ENCODE data around the gene ZSCAN2. TPM values are rescaled to one million over a fixed set of nuclear protein-coding genes. Genes with fewer than 3 reads are reported as not detected.
"Not testable (repeated sequence)": the region's sequence is repeated elsewhere in the genome, so short reads cannot be mapped to it uniquely, and the experiment has no call there.

The ZSCAN2 gene
- total RNA-seq, 1 donor from 2014 or later: 7.0 TPM

DNA sequence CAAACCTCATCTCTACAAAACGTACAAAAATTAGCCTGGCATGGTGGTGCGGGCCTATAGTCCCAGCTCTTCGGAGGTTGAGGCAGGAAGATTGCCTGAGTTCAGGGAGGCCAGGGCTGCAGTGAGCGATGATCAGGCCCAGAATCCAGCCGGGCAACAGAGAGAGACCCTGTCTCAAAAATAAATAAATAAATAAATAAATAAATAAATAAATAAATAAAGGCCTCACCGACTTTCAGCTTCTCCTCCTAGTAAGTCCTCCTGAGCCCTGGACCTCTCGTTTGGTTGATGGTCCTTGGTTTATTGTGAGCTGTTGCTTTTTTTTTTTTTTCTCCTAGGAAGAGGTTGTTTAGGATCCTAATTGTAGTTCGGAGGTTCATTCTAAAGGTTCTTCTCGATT is 28.2 kb downstream of the ZSCAN2 start:
- no peaks in the 10 kb centered on the region for H3K27me3 Mint-ChIP-seq (ENCODE audit: insufficient read depth)
- no peak overlapping the region for H3K27ac Mint-ChIP-seq
- peaks cover 4% of the 10 kb centered on the region for H3K36me3 Mint-ChIP-seq (ENCODE audit: low read depth)
- H3K9me3 Mint-ChIP-seq: peaks cover 7% of the 10 kb centered on the region
- H3K4me1 Mint-ChIP-seq (ENCODE audit: low read depth): peaks cover 26% of the 10 kb centered on the region
- intact Hi-C loops (cut with micrococcal nuclease): no loop called here
- no peak overlapping the region for H3K4me3 Mint-ChIP-seq
- DNase-seq (ENCODE audit: low spot score): no peak

DNA sequence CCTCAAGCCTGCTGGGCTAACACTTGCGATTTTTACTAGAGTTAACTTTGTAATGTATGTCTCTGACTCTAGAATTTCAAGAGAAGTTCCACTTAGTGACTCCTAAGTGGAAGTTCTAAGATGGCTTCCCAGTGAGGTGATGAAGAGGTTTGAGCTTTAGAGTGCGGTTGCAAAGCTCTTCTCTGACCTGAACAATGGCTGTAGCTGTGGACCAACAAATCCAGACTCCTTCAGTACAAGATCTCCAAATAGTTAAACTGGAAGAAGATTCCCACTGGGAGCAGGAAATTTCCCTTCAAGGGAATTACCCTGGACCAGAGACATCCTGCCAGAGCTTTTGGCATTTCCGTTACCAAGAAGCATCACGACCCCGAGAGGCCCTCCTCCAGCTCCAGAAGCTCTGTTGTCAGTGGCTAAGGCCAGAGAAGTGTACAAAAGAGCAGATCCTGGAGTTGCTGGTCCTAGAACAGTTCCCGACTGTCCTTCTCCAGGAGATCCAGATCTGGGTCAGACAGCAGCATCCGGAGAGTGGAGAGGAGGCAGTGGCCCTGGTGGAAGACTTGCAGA is 31.0 kb downstream of the ZSCAN2 start:
- DNase-seq (ENCODE audit: low spot score): no peak
- Mint-ChIP-seq H3K4me1 (ENCODE audit: low read depth) (peaks cover 48% of the 10 kb centered on the region), H3K27ac (peak overlapping the region; percentile 97), H3K27me3 (ENCODE audit: insufficient read depth) (no peaks in the 10 kb centered on the region), H3K36me3 (ENCODE audit: low read depth) (peaks cover 16% of the 10 kb centered on the region), H3K9me3 (no peaks in the 10 kb centered on the region), H3K4me3 (peak overlapping the region; percentile 95)
- intact Hi-C loops (cut with micrococcal nuclease): loop anchor here (1.0 to 5.0 kb wide), 7 partner anchors 31 to 349 kb away; partner anchors contain the start of genes PDE8A and SEC11A

DNA sequence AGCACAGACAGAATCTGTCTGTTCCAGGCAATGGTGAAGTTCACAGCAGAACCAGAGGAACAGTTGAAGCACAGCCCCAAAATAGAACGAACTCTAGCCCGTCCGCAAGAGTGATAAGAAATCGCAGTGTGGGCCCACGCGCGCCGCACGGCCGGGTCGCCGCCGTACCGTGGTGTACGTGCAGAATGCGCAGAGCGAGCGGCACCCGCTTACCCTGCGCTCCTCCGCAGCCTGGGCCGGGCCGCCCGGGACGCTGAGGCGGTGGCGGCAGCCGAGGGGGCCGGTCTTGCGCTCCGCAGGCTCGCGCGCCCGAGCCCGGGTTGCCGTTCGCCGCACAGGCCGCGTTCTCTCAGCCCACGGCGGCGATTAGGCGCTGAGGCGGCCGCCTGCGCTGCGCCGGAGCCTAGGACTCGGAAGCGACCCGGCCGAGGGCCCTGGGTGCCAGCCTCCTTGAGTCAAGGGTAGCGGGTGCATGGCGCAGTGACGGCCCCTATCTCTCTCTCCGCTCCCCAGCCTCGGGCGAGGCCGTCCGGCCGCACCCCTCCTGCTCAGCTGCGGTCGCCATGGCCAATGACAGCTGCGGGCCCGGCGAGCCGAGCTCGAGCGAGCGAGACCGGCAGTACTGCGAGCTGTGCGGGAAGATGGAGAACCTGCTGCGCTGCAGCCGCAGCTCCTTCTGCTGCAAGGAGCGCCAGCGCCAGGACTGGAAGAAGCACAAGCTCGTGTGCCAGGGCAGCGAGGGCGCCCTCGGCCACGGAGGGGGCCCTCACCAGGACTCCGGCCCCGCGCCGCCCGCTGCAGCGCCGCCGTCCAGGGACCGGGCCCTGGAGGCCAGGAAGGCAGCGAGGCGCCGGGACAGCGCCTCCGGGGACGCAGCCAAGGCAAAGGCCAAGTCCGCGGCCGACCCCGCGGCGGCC is 32.8 kb downstream of the ZSCAN2 start:
- intact Hi-C loops (cut with micrococcal nuclease): loop anchor here (1.0 to 5.0 kb wide), 3 partner anchors 21 to 347 kb away; partner anchors contain the start of genes PDE8A and WDR73
- H3K4me1 Mint-ChIP-seq (ENCODE audit: low read depth): peaks cover 57% of the 10 kb centered on the region
- peaks cover 28% of the 10 kb centered on the region for H3K36me3 Mint-ChIP-seq (ENCODE audit: low read depth)
- peak overlapping the region; percentile 98 for H3K27ac Mint-ChIP-seq
- H3K4me3 Mint-ChIP-seq: peak overlapping the region; percentile 95
- H3K9me3 Mint-ChIP-seq: no peaks in the 10 kb centered on the region
- no peaks in the 10 kb centered on the region for H3K27me3 Mint-ChIP-seq (ENCODE audit: insufficient read depth)
- DNase-seq (ENCODE audit: low spot score): peak; percentile 60

DNA sequence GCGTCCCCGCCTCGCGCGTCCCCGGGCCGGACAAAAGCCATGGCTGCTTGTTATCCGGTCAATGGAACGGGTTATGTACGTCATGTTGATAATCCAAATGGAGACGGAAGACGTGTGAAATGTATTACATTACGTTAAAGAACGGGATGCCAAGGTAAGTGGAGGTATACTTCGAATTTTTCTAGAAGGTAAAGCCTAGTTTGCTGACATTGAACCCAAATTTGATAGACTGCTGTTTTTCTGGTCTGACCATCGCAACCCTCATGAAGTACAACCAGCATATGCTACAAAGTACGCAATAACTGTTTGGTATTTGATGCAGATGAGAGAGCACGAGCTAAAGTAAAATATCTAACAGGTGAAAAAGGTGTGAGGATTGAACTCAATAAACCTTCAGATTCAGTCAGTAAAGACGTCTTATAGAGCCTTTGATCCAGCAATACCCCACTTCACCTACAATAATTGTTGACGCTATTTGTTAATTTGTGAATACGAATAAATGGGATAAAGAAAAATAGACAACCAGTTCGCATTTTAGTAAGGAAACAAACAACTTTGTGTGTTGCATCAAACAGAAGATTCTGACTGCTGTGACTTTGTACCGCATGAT is 33.5 kb downstream of the ZSCAN2 start:
- no peak for DNase-seq (ENCODE audit: low spot score)
- Mint-ChIP-seq H3K9me3 (no peaks in the 10 kb centered on the region), H3K27ac (peak overlapping the region; percentile 80), H3K4me1 (ENCODE audit: low read depth) (peaks cover 57% of the 10 kb centered on the region), H3K36me3 (ENCODE audit: low read depth) (peaks cover 32% of the 10 kb centered on the region), H3K27me3 (ENCODE audit: insufficient read depth) (no peaks in the 10 kb centered on the region), H3K4me3 (peak overlapping the region; percentile 90)
- intact Hi-C loops (cut with micrococcal nuclease): loop anchor here (5.0 kb wide), 1 partner anchor 33 kb away; no protein-coding TSS in a partner anchor

DNA sequence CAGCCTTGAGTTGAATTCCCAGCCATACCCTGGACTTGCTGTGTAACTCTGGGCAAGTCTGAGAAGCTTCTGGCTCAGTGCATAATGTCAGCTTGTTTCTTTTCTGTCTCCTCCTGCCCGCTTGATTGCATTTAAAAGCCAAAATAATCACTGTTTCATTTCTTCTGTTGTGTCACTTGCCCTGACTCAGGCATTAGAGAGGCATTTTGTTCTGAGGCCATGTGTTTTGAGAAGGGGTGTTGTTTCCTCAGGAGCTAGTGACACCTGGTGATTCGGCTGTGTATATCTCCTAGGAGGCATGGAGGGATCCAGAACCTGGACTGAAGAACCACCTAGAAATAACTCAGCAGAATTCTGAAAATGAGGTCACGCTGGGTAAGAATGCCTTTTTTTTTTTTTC is 37.3 kb downstream of the ZSCAN2 start:
- intact Hi-C loops (cut with micrococcal nuclease): no loop called here
- peak overlapping the region; percentile 2 for H3K4me3 Mint-ChIP-seq
- no peak overlapping the region for H3K27ac Mint-ChIP-seq
- H3K27me3 Mint-ChIP-seq (ENCODE audit: insufficient read depth): no peaks in the 10 kb centered on the region
- no peaks in the 10 kb centered on the region for H3K9me3 Mint-ChIP-seq
- H3K36me3 Mint-ChIP-seq (ENCODE audit: low read depth): peaks cover 45% of the 10 kb centered on the region
- no peak for DNase-seq (ENCODE audit: low spot score)
- peaks cover 32% of the 10 kb centered on the region for H3K4me1 Mint-ChIP-seq (ENCODE audit: low read depth)

DNA sequence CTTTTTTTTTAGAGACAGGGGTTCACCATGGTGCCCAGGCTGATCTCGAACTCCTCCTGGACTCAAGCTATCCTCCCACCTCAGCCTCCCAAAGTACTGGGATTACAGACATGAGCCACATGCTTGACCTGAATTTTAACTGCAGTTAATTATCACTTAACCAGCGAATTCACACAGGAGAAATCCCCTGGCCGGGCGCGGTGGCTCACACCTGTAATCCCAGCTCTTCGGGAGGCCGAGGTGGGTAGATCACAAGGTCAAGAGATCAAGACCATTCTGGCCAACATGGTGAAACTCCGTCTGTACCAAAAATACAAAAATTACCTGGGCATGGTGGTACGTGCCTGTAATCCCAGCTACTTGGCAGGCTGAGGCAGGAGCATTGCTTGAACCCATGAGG is 41.1 kb downstream of the ZSCAN2 start:
- H3K4me3 Mint-ChIP-seq; H3K27ac Mint-ChIP-seq; DNase-seq (ENCODE audit: low spot score); intact Hi-C loops (cut with micrococcal nuclease); H3K4me1 Mint-ChIP-seq (ENCODE audit: low read depth); H3K9me3 Mint-ChIP-seq; H3K27me3 Mint-ChIP-seq (ENCODE audit: insufficient read depth): not testable (repeated sequence)
- peaks cover 49% of the 10 kb centered on the region for H3K36me3 Mint-ChIP-seq (ENCODE audit: low read depth)

DNA sequence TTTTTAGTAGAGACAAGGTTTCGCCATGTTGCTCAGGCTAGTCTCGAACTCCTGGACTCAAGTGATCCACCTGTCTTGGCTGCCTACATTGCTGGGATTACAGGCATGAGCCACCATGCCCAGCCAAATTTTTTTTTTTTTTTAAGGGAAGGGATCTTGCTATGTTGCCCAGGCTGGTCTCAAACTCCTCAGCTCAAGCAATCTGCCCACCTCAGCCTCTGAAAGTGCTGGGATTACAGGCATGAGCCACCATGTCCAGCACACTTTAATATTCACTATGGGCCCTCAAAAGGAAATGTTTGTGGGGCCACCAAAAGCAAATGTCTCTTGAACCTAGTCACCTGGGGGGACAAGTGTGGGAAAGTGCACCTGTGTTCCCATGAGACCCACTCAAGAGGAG is 41.8 kb downstream of the ZSCAN2 start:
- H3K4me1 Mint-ChIP-seq (ENCODE audit: low read depth); H3K4me3 Mint-ChIP-seq; H3K27ac Mint-ChIP-seq; H3K9me3 Mint-ChIP-seq; H3K27me3 Mint-ChIP-seq (ENCODE audit: insufficient read depth); DNase-seq (ENCODE audit: low spot score); intact Hi-C loops (cut with micrococcal nuclease): not testable (repeated sequence)
- peaks cover 48% of the 10 kb centered on the region for H3K36me3 Mint-ChIP-seq (ENCODE audit: low read depth)

DNA sequence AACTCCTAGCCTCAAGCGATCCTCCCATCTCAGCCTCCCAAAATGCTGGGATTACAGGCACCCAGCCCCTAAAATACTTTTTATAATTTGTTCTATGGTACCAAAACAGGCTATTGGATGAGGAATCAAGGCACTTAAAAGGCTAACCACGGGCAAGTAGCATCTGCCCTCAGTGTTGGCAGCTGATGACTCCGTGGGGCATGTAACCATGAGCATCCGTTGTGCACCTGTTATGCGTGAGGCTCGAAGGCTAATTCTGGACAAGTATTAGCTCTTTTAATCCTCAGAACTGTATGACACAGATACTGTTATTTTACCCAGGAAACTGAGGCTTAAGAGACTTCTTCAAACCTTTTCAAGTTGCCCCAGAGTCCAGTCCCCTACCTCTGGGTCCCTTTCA is 43.0 kb downstream of the ZSCAN2 start:
- Mint-ChIP-seq H3K4me1 (ENCODE audit: low read depth) (peaks cover 11% of the 10 kb centered on the region), H3K9me3 (no peaks in the 10 kb centered on the region), H3K4me3 (no peak overlapping the region), H3K36me3 (ENCODE audit: low read depth) (peaks cover 46% of the 10 kb centered on the region), H3K27ac (no peak overlapping the region), H3K27me3 (ENCODE audit: insufficient read depth) (no peaks in the 10 kb centered on the region)
- intact Hi-C loops (cut with micrococcal nuclease): no loop called here
- DNase-seq (ENCODE audit: low spot score): no peak

DNA sequence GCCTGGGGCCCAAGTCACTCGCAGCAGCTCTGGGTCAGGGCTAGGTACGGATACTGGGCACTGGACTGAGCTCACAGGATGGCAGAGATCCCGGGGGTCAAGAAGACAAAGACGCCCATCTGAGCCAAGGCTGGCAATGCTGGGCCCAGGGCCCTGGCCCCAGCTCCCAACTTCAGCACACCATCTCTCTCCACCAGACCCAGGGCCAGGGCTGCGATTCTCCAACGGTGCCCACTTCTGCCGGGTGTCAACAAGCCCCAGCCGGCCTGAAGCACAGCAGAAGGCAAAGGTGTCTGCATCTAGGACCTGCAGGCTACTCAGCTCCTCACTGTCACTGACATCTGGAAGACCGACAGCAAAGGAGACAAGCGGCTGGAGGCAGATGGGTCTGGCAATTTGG is 44.7 kb downstream of the ZSCAN2 start:
- Mint-ChIP-seq H3K36me3 (ENCODE audit: low read depth) (peaks cover 42% of the 10 kb centered on the region), H3K27me3 (ENCODE audit: insufficient read depth) (no peaks in the 10 kb centered on the region), H3K4me1 (ENCODE audit: low read depth) (peaks cover 16% of the 10 kb centered on the region), H3K9me3 (no peaks in the 10 kb centered on the region), H3K4me3 (no peak overlapping the region), H3K27ac (peak overlapping the region; percentile 40)
- intact Hi-C loops (cut with micrococcal nuclease): no loop called here
- no peak for DNase-seq (ENCODE audit: low spot score)

DNA sequence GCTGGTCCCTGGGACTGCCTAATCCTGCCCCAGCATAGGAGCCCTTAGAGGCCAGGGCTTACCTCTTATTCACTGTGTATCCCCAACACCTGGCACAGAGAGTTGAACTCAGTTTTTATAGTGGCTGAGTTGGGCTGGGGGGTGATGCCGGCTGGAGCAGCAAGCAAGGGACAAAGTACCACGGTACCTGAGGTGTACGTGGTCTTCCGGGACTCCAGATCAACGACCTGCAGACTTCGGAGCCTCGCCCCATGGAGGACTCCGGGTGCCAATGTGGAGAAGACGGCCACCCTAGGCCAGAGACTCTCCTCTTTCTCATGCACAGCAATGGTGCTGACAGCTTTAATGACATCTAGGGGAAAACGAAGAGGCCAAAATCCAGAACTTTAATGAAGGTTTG is 45.2 kb downstream of the ZSCAN2 start:
- Mint-ChIP-seq H3K4me1 (ENCODE audit: low read depth) (peaks cover 16% of the 10 kb centered on the region), H3K36me3 (ENCODE audit: low read depth) (peaks cover 38% of the 10 kb centered on the region), H3K27ac (no peak overlapping the region)

DNA sequence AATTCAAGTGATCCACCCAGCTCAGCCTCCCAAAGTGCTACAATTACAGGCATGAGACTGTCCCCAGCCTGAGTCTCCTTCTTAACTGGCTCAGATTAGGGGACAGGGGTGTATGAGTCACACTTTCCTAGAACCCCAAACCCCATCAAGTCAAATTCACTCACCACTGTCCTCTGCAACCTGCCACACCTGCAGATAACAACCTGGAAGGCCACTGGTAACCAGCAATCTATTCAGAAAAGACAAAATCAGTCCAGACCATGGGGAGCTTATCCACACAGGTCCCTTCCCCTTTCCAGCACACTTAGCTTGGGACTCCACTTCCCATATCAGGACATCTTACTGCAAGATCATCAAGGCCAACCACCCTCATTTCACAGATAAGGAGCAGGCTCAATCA is 46.9 kb downstream of the ZSCAN2 start:
- Mint-ChIP-seq H3K4me1 (ENCODE audit: low read depth) (peaks cover 28% of the 10 kb centered on the region), H3K27me3 (ENCODE audit: insufficient read depth) (no peaks in the 10 kb centered on the region), H3K36me3 (ENCODE audit: low read depth) (peaks cover 45% of the 10 kb centered on the region), H3K9me3 (no peaks in the 10 kb centered on the region), H3K27ac (no peak overlapping the region), H3K4me3 (no peak overlapping the region)
- DNase-seq (ENCODE audit: low spot score): no peak
- intact Hi-C loops (cut with micrococcal nuclease): no loop called here

More for the DNA sequence above, 45.2 kb downstream of the ZSCAN2 start:
- DNase-seq (ENCODE audit: low spot score): no peak
- no peaks in the 10 kb centered on the region for H3K9me3 Mint-ChIP-seq
- H3K4me3 Mint-ChIP-seq: no peak overlapping the region
- intact Hi-C loops (cut with micrococcal nuclease): no loop called here
- no peaks in the 10 kb centered on the region for H3K27me3 Mint-ChIP-seq (ENCODE audit: insufficient read depth)

DNA sequence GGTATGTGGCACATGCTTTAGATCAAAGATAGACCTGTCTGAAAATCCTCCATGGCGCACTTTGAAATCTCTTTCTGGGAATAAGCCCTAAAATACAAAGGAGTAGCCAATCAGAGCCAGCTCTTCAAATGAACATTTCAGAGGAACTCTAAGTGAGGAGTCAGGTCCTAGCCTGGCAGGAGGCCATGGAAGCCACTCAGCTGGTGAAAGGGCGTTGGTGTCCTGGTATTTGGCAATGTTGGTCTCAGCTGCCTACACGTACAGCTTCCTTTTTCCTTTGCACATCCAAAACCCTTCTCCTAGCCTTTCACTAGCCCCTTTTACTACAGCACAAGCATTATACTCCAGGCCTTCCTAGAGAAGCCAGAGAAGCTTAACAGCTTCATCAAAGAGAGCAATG is 47.7 kb downstream of the ZSCAN2 start:
- intact Hi-C loops (cut with micrococcal nuclease): no loop called here
- H3K36me3 Mint-ChIP-seq (ENCODE audit: low read depth): peaks cover 40% of the 10 kb centered on the region
- H3K4me3 Mint-ChIP-seq: no peak overlapping the region
- H3K9me3 Mint-ChIP-seq: no peaks in the 10 kb centered on the region
- no peak overlapping the region for H3K27ac Mint-ChIP-seq
- H3K4me1 Mint-ChIP-seq (ENCODE audit: low read depth): peaks cover 29% of the 10 kb centered on the region
- no peak for DNase-seq (ENCODE audit: low spot score)
- no peaks in the 10 kb centered on the region for H3K27me3 Mint-ChIP-seq (ENCODE audit: insufficient read depth)

DNA sequence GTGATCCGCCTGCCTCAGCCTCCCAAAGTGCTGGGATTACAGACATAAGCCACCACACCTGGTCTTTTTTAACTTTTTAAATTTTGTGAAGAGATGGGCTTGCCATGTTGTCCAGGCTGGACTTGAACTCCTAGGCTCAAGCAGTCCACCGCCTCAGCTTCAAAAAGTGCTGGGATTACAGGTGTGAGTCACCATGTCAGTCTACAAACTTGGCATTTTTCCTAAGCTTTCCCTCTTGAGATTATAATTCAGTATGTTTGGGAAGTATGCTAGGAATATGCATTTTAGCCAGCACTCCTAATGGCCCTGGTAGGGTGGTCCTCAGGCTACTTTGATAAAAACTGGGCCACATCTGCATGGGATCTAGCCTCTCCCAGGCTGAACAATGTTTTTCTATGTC is 48.9 kb downstream of the ZSCAN2 start:
- no peak overlapping the region for H3K27ac Mint-ChIP-seq
- DNase-seq (ENCODE audit: low spot score): no peak
- H3K36me3 Mint-ChIP-seq (ENCODE audit: low read depth): peaks cover 36% of the 10 kb centered on the region
- H3K4me3 Mint-ChIP-seq: no peak overlapping the region
- H3K4me1 Mint-ChIP-seq (ENCODE audit: low read depth): peaks cover 35% of the 10 kb centered on the region
- intact Hi-C loops (cut with micrococcal nuclease): no loop called here
- H3K9me3 Mint-ChIP-seq: no peaks in the 10 kb centered on the region
- no peaks in the 10 kb centered on the region for H3K27me3 Mint-ChIP-seq (ENCODE audit: insufficient read depth)

All from activated T-helper 1 cell treated with anti-CD3 and anti-CD28 coated beads, Interleukin-12 subunit alpha, Interleukin-12 subunit beta, Interleukin-2, Interleukin-4 antibody, amounts not matched to agents 30 ng/mL and 10 ng/mL and 1 ng/mL, durations not matched to agents 14 hours and 24 hours and 36 hours (primary cell).